GM06990 (cell line): ENCODE data around the gene FRMD4A.

Experiments
- DNase-seq: peaks from one replicate; pipeline ENCODE4 v3.0.0-alpha.2; 2011; ENCODE audit not compliant: insufficient read length; ENCODE audit errors: extremely low read depth
- H3K27me3 ChIP-seq: replicated peaks from 2 replicates; pipeline ENCODE4 v1.6.0; 2011; ENCODE audit warnings: low read length; ENCODE audit not compliant: control insufficient read depth, insufficient read depth
- H3K36me3 ChIP-seq: 2 replicates; pipeline ENCODE4 v1.5.1; 2011; ENCODE audit warnings: low read length; ENCODE audit not compliant: control insufficient read depth, insufficient read depth
- H3K4me3 ChIP-seq: replicated peaks from 2 replicates; pipeline ENCODE4 v1.5.1; 2011; ENCODE audit warnings: low read depth, mild to moderate bottlenecking, control low read depth, low read length
- CTCF ChIP-seq: IDR thresholded peaks from 2 replicates; pipeline ENCODE4 v1.5.1; 2011; ENCODE audit warnings: low read length, control low read depth, mild to moderate bottlenecking, inconsistent platforms; ENCODE audit not compliant: insufficient read depth, poor library complexity, severe bottlenecking

Gene FRMD4A

GRCh38 chr10:14017467-14017866, 313.3 kb downstream of the FRMD4A start:
- H3K36me3 ChIP-seq: peaks cover 5% of the 10 kb centered on the region
- no peak for DNase-seq
- no peak for TF ChIP-seq CTCF
- no peak overlapping the region for H3K4me3 ChIP-seq
- H3K27me3 ChIP-seq: no peaks in the 10 kb centered on the region

- no peak for DNase-seq
- H3K36me3 ChIP-seq: peaks cover 6% of the 10 kb centered on the region
- no peak for TF ChIP-seq CTCF
- H3K27me3 ChIP-seq: no peaks in the 10 kb centered on the region
- H3K4me3 ChIP-seq: no peak overlapping the region
These were observed 313.8 kb downstream of the FRMD4A start for GRCh38 chr10:14016931-14017333.

DNA sequence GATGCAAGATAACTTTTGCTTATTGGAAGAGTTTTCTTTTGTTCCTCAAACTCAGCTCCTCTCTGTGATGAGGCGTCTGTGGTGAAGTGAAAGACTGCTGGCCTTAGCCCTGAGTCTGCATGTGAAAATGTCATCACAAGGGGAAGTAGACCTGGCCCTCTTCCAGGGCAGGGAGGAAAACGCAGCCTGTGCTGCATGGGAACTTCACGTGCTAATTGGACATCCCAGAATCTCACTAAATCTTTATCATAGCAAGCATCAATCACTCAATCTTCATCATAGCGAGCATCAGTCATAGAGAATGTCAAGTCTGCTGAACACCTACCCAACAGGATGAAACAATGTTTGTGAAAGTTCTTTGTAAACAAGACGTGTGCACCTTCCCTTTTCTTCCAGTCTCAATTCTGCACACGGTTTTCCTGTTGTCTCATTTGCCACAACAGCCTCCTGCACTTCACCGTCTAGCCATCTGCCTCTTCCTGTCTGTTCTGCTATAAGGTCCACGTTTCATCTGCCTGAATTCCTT, 314.6 kb downstream of the FRMD4A start:
- H3K4me3 ChIP-seq: no peak overlapping the region
- no peak for TF ChIP-seq CTCF
- no peak for DNase-seq
- peaks cover 8% of the 10 kb centered on the region for H3K36me3 ChIP-seq
- no peaks in the 10 kb centered on the region for H3K27me3 ChIP-seq

GRCh38 chr10:14014423-14014822, 316.3 kb downstream of the FRMD4A start:
- H3K36me3 ChIP-seq: peaks cover 8% of the 10 kb centered on the region
- H3K4me3 ChIP-seq: no peak overlapping the region
- no peak for DNase-seq
- no peaks in the 10 kb centered on the region for H3K27me3 ChIP-seq
- TF ChIP-seq CTCF: no peak

DNA sequence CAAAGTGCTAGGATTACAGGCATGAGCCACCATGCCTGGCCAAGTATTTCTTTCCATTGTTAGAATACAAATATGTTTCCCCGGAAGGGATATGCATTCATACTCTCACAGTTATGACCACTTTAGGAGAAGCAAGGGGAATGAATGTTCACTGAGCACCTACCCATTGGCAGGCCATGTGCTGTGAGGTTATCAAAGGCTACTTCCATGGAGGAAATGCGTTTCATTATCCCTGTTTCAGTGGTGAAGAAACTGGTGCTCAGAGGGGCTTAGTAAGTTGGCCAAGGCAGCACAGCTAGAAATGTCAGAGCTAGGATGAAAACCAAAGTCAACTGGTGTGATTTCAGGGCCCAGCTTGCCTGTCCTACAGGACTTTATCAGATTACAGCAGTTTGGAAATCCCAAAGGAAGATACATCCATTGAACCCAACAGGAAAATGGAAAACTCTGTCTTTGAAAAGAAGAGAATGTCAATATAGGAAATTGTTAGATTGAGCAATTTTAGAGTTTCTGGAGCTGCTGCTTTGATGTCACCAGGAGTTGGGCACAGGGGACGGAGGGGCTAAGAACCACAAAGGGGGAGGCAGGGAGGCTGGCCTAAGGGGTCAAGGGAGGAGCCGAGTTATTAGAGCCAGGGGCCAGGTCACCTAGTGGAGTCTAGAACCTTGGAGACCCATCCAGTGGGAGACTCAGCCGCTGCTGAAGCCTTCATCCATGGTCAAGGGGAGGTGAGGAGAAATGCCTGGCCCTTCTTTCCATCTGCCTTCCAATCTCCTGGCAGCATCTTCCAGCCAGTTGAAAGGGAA, 319.8 kb downstream of the FRMD4A start:
- no peak for TF ChIP-seq CTCF
- H3K27me3 ChIP-seq: no peaks in the 10 kb centered on the region
- H3K36me3 ChIP-seq: peaks cover 8% of the 10 kb centered on the region; the same call in 1 of the 2 replicates
- H3K4me3 ChIP-seq: no peak overlapping the region
- DNase-seq: no peak
